ENCODE data around the gene FAM240A. TPM values are rescaled to one million over a fixed set of nuclear protein-coding genes. Genes with fewer than 3 reads are reported as not detected.

Gene FAM240A
- total RNA-seq, 1 experiment from 2014 or later, result not detected

DNA sequence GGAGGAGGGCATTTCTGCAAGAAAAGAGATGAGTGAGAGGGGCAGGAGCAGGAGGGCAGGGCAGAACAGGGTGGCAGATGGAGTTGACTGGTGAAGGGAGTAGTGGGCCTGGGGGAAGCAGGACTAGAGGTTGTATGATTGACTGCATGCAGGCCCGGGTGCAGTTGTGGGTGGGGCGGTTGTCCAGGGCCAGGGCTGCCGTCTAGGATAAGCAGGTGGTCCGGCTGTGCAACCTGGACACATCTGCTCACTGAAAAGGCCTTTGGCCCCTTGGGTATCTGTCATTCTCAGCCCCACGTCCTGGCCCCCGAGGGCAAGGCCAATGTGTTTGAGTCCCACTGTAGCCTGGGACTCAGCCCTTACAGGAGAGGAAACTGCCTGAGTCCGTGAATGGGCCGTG, 55.8 kb downstream of the FAM240A start:
- H3K27me3 ChIP-seq (ENCODE audit: insufficient read depth, low read length), result no peaks in the 10 kb centered on the region
- TF ChIP-seq TCF7L2 (IDR thresholded peaks at IDR 0.05; ENCODE audit: borderline replicate concordance, extremely low read depth, insufficient read depth, insufficient read length) (no peak), YY1 (IDR thresholded peaks at IDR 0.05; ENCODE audit: extremely low read depth, insufficient replicate concordance, low read depth, low read length) (no peak), SIN3A (IDR thresholded peaks at IDR 0.05; ENCODE audit: low read depth) (no peak), CEBPB (IDR thresholded peaks at IDR 0.05; ENCODE audit: low read depth) (no peak)
- TF ChIP-seq, protein P1, sequence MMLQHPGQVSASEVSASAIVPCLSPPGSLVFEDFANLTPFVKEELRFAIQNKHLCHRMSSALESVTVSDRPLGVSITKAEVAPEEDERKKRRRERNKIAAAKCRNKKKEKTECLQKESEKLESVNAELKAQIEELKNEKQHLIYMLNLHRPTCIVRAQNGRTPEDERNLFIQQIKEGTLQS (IDR thresholded peaks at IDR 0.05), result no peak
- no peak overlapping the region for H3K9ac ChIP-seq (ENCODE audit: low read length)
- no peaks in the 10 kb centered on the region for H3K79me2 ChIP-seq (ENCODE audit: insufficient read depth, low read length)
- no TSS peak for BruUV-seq (replicated peaks)
- RAD21 ChIA-PET (ENCODE audit: low non-redundant PET in 1 of 2, low total read pairs in 2 of 2, uncharacterized antibody in 2 of 2, unreplicated experiment in 2 of 2), result no interaction called here
- H2AFZ ChIP-seq (ENCODE audit: low read depth, low read length, poor library complexity, severe bottlenecking), result no peak overlapping the region
- no peak overlapping the region for H3K4me3 ChIP-seq (replicated peaks in 1 of 2; ENCODE audit: low read depth in 1 of 2, low read length in 2 of 2)
- no peak overlapping the region for H3K4me2 ChIP-seq (ENCODE audit: low read length)
- ATAC-seq, result no peak
- CTCF ChIA-PET, result no interaction called here
- H3K4me1 ChIP-seq (ENCODE audit: control insufficient read depth in 1 of 2, insufficient read depth in 2 of 2, low read length in 2 of 2), result no peaks in the 10 kb centered on the region
- POLR2A ChIA-PET, result no interaction called here
- H4K20me1 ChIP-seq (ENCODE audit: insufficient read depth), result no peaks in the 10 kb centered on the region
- DNase-seq (ENCODE audit: low read depth, low spot score), result no peak
- intact Hi-C loops (cut with micrococcal nuclease), result no loop called here
- H3K9me2 ChIP-seq (ENCODE audit: insufficient read depth), result no peaks in the 10 kb centered on the region
- H3K9me3 ChIP-seq (ENCODE audit: control insufficient read depth in 1 of 2, insufficient read depth in 1 of 2, low read depth in 1 of 2, low read length in 2 of 2), result no peaks in the 10 kb centered on the region
- no peaks in the 10 kb centered on the region for H3K36me3 ChIP-seq (ENCODE audit: control insufficient read depth in 1 of 2, insufficient read depth in 2 of 2, low read length in 2 of 2)
- H3K27ac ChIP-seq (ENCODE audit: low read depth, low read length), result no peak overlapping the region

DNA sequence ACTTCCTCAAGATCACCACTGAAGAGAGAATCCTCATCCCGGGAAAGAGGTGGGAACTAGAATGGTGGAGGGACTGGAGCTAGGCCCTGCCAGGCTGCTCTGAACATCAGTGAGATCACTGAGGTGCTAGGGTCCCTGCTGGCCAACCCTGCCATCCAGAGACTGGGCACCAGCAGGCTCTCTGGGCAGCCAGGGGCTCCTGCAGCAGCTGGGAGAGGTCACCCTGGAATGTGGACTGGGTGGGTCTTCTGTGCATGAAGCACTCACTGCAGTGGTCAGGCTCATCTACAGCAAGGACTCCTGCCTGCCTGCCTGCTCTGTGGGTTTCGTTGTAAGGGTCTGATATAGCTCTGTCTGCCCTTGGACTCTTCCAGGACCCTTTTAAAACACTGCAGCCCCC, 56.3 kb downstream of the FAM240A start:
- POLR2A ChIA-PET, result no interaction called here

More for the DNA sequence above, 56.3 kb downstream of the FAM240A start:
- Histone ChIP-seq H3K9me2 (ENCODE audit: insufficient read depth) (no peaks in the 10 kb centered on the region), H3K4me3 (replicated peaks in 1 of 2; ENCODE audit: low read depth in 1 of 2, low read length in 2 of 2) (no peak overlapping the region), H3K9me3 (ENCODE audit: control insufficient read depth in 1 of 2, insufficient read depth in 1 of 2, low read depth in 1 of 2, low read length in 2 of 2) (no peaks in the 10 kb centered on the region), H3K27ac (ENCODE audit: low read depth, low read length) (no peak overlapping the region), H3K79me2 (ENCODE audit: insufficient read depth, low read length) (no peaks in the 10 kb centered on the region), H3K36me3 (ENCODE audit: control insufficient read depth in 1 of 2, insufficient read depth in 2 of 2, low read length in 2 of 2) (no peaks in the 10 kb centered on the region), H3K27me3 (ENCODE audit: insufficient read depth, low read length) (no peaks in the 10 kb centered on the region), H3K9ac (ENCODE audit: low read length) (no peak overlapping the region), H4K20me1 (ENCODE audit: insufficient read depth) (no peaks in the 10 kb centered on the region), H3K4me2 (ENCODE audit: low read length) (no peak overlapping the region), H3K4me1 (ENCODE audit: control insufficient read depth in 1 of 2, insufficient read depth in 2 of 2, low read length in 2 of 2) (no peaks in the 10 kb centered on the region), H2AFZ (ENCODE audit: low read depth, low read length, poor library complexity, severe bottlenecking) (no peak overlapping the region)
- ATAC-seq, result no peak
- ChIA-PET RAD21 (ENCODE audit: low non-redundant PET in 1 of 2, low total read pairs in 2 of 2, uncharacterized antibody in 2 of 2, unreplicated experiment in 2 of 2) (no interaction called here), CTCF (no interaction called here)
- no TSS peak for BruUV-seq (replicated peaks)
- TF ChIP-seq, protein P2, sequence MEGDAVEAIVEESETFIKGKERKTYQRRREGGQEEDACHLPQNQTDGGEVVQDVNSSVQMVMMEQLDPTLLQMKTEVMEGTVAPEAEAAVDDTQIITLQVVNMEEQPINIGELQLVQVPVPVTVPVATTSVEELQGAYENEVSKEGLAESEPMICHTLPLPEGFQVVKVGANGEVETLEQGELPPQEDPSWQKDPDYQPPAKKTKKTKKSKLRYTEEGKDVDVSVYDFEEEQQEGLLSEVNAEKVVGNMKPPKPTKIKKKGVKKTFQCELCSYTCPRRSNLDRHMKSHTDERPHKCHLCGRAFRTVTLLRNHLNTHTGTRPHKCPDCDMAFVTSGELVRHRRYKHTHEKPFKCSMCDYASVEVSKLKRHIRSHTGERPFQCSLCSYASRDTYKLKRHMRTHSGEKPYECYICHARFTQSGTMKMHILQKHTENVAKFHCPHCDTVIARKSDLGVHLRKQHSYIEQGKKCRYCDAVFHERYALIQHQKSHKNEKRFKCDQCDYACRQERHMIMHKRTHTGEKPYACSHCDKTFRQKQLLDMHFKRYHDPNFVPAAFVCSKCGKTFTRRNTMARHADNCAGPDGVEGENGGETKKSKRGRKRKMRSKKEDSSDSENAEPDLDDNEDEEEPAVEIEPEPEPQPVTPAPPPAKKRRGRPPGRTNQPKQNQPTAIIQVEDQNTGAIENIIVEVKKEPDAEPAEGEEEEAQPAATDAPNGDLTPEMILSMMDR (IDR thresholded peaks at IDR 0.05 in 2 of 3, conservative IDR thresholded peaks at IDR 0.05 in 1 of 3; ENCODE audit: borderline replicate concordance in 1 of 3, insufficient read depth in 1 of 3, low read depth in 2 of 3, low read length in 2 of 3), result no peak
- TF ChIP-seq MAX (IDR thresholded peaks at IDR 0.05) (no peak), POLR2AphosphoS5 (IDR thresholded peaks at IDR 0.05; ENCODE audit: low read depth, low read length) (peak; percentile 36), ZNF274 (IDR thresholded peaks at IDR 0.05; ENCODE audit: low read depth, low read length) (no peak), RAD21 (IDR thresholded peaks at IDR 0.05; ENCODE audit: low read depth) (no peak), EZH2phosphoT487 (IDR thresholded peaks at IDR 0.05; ENCODE audit: borderline replicate concordance) (no peak), CBX3 (IDR thresholded peaks at IDR 0.05; ENCODE audit: low read depth) (no peak), TCF7L2 (IDR thresholded peaks at IDR 0.05; ENCODE audit: borderline replicate concordance, extremely low read depth, insufficient read depth, insufficient read length) (no peak)
- intact Hi-C loops (cut with micrococcal nuclease), result no loop called here
- no peak for DNase-seq (ENCODE audit: low read depth, low spot score)
